ENCODE data around the gene SCLY.

Gene SCLY

GRCh38 chr2:238063414-238064189 lies 2.8 kb downstream of the SCLY start:
- TF ChIP-seq MAX (IDR thresholded peaks at IDR 0.05) (no peak), TAF1 (IDR thresholded peaks at IDR 0.05; ENCODE audit: low read depth) (no peak), YY1 (IDR thresholded peaks at IDR 0.05; ENCODE audit: low read depth) (no peak)

GRCh38 chr2:238064376-238064775 lies 3.6 kb downstream of the SCLY start:
- no peak for TF ChIP-seq RAD21 (IDR thresholded peaks at IDR 0.05; ENCODE audit: low read depth)
- no peak for TF ChIP-seq EP300 (IDR thresholded peaks at IDR 0.05; ENCODE audit: borderline replicate concordance)
- no peak for TF ChIP-seq TEAD4 (IDR thresholded peaks at IDR 0.05)
- TF ChIP-seq FOXM1 (IDR thresholded peaks at IDR 0.05; ENCODE audit: borderline replicate concordance, low read depth): no peak
- no peak for TF ChIP-seq TAF1 (IDR thresholded peaks at IDR 0.05; ENCODE audit: low read depth)
- TF ChIP-seq CEBPB (IDR thresholded peaks at IDR 0.05): no peak
- no peak for TF ChIP-seq YY1 (IDR thresholded peaks at IDR 0.05; ENCODE audit: low read depth)

- TF ChIP-seq EGR1 (IDR thresholded peaks at IDR 0.05) (no peak), FOXM1 (IDR thresholded peaks at IDR 0.05; ENCODE audit: borderline replicate concordance, low read depth) (no peak), CEBPB (IDR thresholded peaks at IDR 0.05) (no peak), REST (IDR thresholded peaks at IDR 0.05; ENCODE audit: low read depth) (no peak), NFIC (IDR thresholded peaks at IDR 0.05) (no peak), MAX (IDR thresholded peaks at IDR 0.05) (no peak), TEAD4 (IDR thresholded peaks at IDR 0.05) (no peak), TAF1 (IDR thresholded peaks at IDR 0.05; ENCODE audit: low read depth) (no peak), ZBTB7A (IDR thresholded peaks at IDR 0.05; ENCODE audit: low read depth) (no peak), RAD21 (IDR thresholded peaks at IDR 0.05; ENCODE audit: low read depth) (no peak), TCF12 (IDR thresholded peaks at IDR 0.05; ENCODE audit: low read depth) (no peak), USF1 (IDR thresholded peaks at IDR 0.05) (no peak), CREB1 (IDR thresholded peaks at IDR 0.05; ENCODE audit: low read depth) (no peak), YY1 (IDR thresholded peaks at IDR 0.05; ENCODE audit: low read depth) (no peak)
Observed at GRCh38 chr2:238065071-238065846, 4.5 kb downstream of the SCLY start.

GRCh38 chr2:238066218-238066617 lies 5.4 kb downstream of the SCLY start:
- no peak for TF ChIP-seq NFIC (IDR thresholded peaks at IDR 0.05)
- no peak for TF ChIP-seq USF1 (IDR thresholded peaks at IDR 0.05)

GRCh38 chr2:238067939-238068338 lies 7.1 kb downstream of the SCLY start:
- TF ChIP-seq TAF1 (IDR thresholded peaks at IDR 0.05; ENCODE audit: low read depth) (no peak), EP300 (IDR thresholded peaks at IDR 0.05; ENCODE audit: borderline replicate concordance) (no peak), CEBPB (IDR thresholded peaks at IDR 0.05) (no peak), RAD21 (IDR thresholded peaks at IDR 0.05; ENCODE audit: low read depth) (no peak), TEAD4 (IDR thresholded peaks at IDR 0.05) (no peak), USF1 (IDR thresholded peaks at IDR 0.05) (no peak)

GRCh38 chr2:238069021-238069709 lies 8.4 kb downstream of the SCLY start:
- no peak for TF ChIP-seq USF1 (IDR thresholded peaks at IDR 0.05)
- no peak for TF ChIP-seq TCF12 (IDR thresholded peaks at IDR 0.05; ENCODE audit: low read depth)
- no peak for TF ChIP-seq FOXM1 (IDR thresholded peaks at IDR 0.05; ENCODE audit: borderline replicate concordance, low read depth)
- TF ChIP-seq REST (IDR thresholded peaks at IDR 0.05; ENCODE audit: low read depth): no peak
